WTC11 (cell line): Measurements from ENCODE around the gene PGS1. TPM values are rescaled to one million over a fixed set of nuclear protein-coding genes. Genes with fewer than 3 reads are reported as not detected.
"Not testable (repeated sequence)": the region's sequence is repeated elsewhere in the genome, so short reads cannot be mapped to it uniquely, and the experiment has no call there.

Source experiments
- ATAC-seq: fragments of 200-7000 bp; cut with Tn5 transposase; 2 replicates; pipeline ENCODE4 v1.10.0; 2021; ENCODE audit warnings: mild to moderate bottlenecking, moderate library complexity
- CTCF ChIA-PET: fragments of 300-600 bp; sonication (Branson Sonifier 250); formaldehyde crosslinking; loops from one replicate; lab custom pipeline; 2021; ENCODE audit warnings: antibody characterized with exemption; lab: Charles Lee
- POLR2A ChIA-PET: fragments of 350-600 bp; sonication (Branson Sonifier 250); formaldehyde crosslinking; loops from one replicate; lab custom pipeline; 2021; ENCODE audit warnings: antibody characterized with exemption; lab: Charles Lee
- DNase-seq: peaks from one replicate; pipeline ENCODE4 v3.0.0; 2021; ENCODE audit warnings: low spot score
- H3K27ac Mint-ChIP-seq: 2 replicates; pipeline ENCODE4 v1.8.0; 2021; ENCODE audit warnings: mixed read lengths
- H3K27me3 Mint-ChIP-seq: 2 replicates; pipeline ENCODE4 v1.8.0; 2021; ENCODE audit warnings: low read depth, mild to moderate bottlenecking, moderate library complexity, mixed read lengths
- H3K36me3 Mint-ChIP-seq: 2 replicates; pipeline ENCODE4 v1.8.0; 2021; ENCODE audit warnings: mixed read lengths
- H3K4me1 Mint-ChIP-seq: 2 replicates; pipeline ENCODE4 v1.8.0; 2022; ENCODE audit warnings: mixed read lengths
- H3K4me3 Mint-ChIP-seq: 2 replicates; pipeline ENCODE4 v1.8.0; 2021; ENCODE audit warnings: mild to moderate bottlenecking, moderate library complexity, mixed read lengths
- H3K9me3 Mint-ChIP-seq: 2 replicates; pipeline ENCODE4 v1.8.0; 2021; ENCODE audit warnings: mixed read lengths
- ATF2 ChIP-seq: sonication (generic); formaldehyde crosslinking; IDR thresholded peaks from 2 replicates; pipeline ENCODE4 v1.8.1; 2022; ENCODE audit warnings: low read depth, missing genetic modification reagents, borderline replicate concordance
- CREM ChIP-seq: sonication (generic); formaldehyde crosslinking; IDR thresholded peaks from 2 replicates; pipeline ENCODE4 v1.8.1; 2022; ENCODE audit warnings: mild to moderate bottlenecking, missing genetic modification reagents, moderate library complexity
- E2F1 ChIP-seq: sonication (generic); formaldehyde crosslinking; IDR thresholded peaks from 2 replicates; pipeline ENCODE4 v1.8.0; 2022; ENCODE audit warnings: mild to moderate bottlenecking, missing genetic modification reagents
- EMX1 ChIP-seq: fragments of 250-450 bp; sonication (Bioruptor Pico); IDR thresholded peaks from 2 replicates; pipeline ENCODE4 v1.8.0; 2021; ENCODE audit warnings: mild to moderate bottlenecking
- ERG ChIP-seq: fragments of 250-450 bp; sonication (Bioruptor Pico); IDR thresholded peaks from 2 replicates; pipeline ENCODE4 v1.8.0; 2021; ENCODE audit warnings: mild to moderate bottlenecking
- FOXK1 ChIP-seq: sonication (generic); formaldehyde crosslinking; IDR thresholded peaks from 2 replicates; pipeline ENCODE4 v1.8.0; 2022; ENCODE audit warnings: mild to moderate bottlenecking, moderate library complexity, missing genetic modification reagents
- GRHL2 ChIP-seq: fragments of 250-450 bp; sonication (Bioruptor Pico); IDR thresholded peaks from 2 replicates; pipeline ENCODE4 v1.8.0; 2022; ENCODE audit warnings: mild to moderate bottlenecking, moderate library complexity; ENCODE audit not compliant: insufficient replicate concordance, severe bottlenecking
- GTF2I ChIP-seq: fragments of 250-450 bp; sonication (Bioruptor Pico); conservative IDR thresholded peaks from 2 replicates; pipeline ENCODE4 v1.4.0; 2021; ENCODE audit warnings: mild to moderate bottlenecking
- MAX ChIP-seq: sonication (generic); formaldehyde crosslinking; IDR thresholded peaks from 2 replicates; pipeline ENCODE4 v1.8.0; 2022; ENCODE audit warnings: mild to moderate bottlenecking, missing genetic modification reagents
- MLX ChIP-seq: sonication (generic); formaldehyde crosslinking; IDR thresholded peaks from 2 replicates; pipeline ENCODE4 v1.8.1; 2023; ENCODE audit warnings: mild to moderate bottlenecking, missing genetic modification reagents, moderate library complexity
- NFYB ChIP-seq: sonication (generic); formaldehyde crosslinking; conservative IDR thresholded peaks from 2 replicates; pipeline ENCODE4 v1.8.0; 2022; ENCODE audit warnings: low read depth, missing genetic modification reagents
- RELA ChIP-seq: sonication (generic); formaldehyde crosslinking; IDR thresholded peaks from 2 replicates; pipeline ENCODE4 v1.8.1; 2022; ENCODE audit warnings: missing genetic modification reagents, mild to moderate bottlenecking, borderline replicate concordance
- SMAD3 ChIP-seq: sonication (generic); formaldehyde crosslinking; IDR thresholded peaks from 2 replicates; pipeline ENCODE4 v1.8.0; 2022; ENCODE audit warnings: missing genetic modification reagents, mild to moderate bottlenecking, borderline replicate concordance
- TEAD4 ChIP-seq: sonication (generic); formaldehyde crosslinking; IDR thresholded peaks from 2 replicates; pipeline ENCODE4 v1.8.0; 2022; ENCODE audit warnings: mild to moderate bottlenecking, missing genetic modification reagents
- USF1 ChIP-seq: sonication (generic); formaldehyde crosslinking; IDR thresholded peaks from 2 replicates; pipeline ENCODE4 v1.8.0; 2022; ENCODE audit warnings: mild to moderate bottlenecking, missing genetic modification reagents
- ZNF138 ChIP-seq: sonication (generic); formaldehyde crosslinking; conservative IDR thresholded peaks from 2 replicates; pipeline ENCODE4 v1.8.1; 2022; ENCODE audit warnings: mild to moderate bottlenecking, moderate library complexity, missing genetic modification reagents
- ZNF423 ChIP-seq: fragments of 250-450 bp; sonication (Bioruptor Pico); IDR thresholded peaks from 2 replicates; pipeline ENCODE4 v2.1.2; 2022; ENCODE audit warnings: mild to moderate bottlenecking, moderate library complexity
- total RNA-seq: library from RNA; stranded (reverse); gene quantifications from 3 replicates; pipeline ENCODE4 v1.2.3, GENCODE V29; 2021
- TF ChIP-seq, protein P1 (sequence below): sonication (generic); formaldehyde crosslinking; IDR thresholded peaks from 2 replicates; pipeline ENCODE4 v1.8.1; 2022; ENCODE audit warnings: low read depth, mild to moderate bottlenecking, moderate library complexity, missing genetic modification reagents, borderline replicate concordance
- TF ChIP-seq, protein P2 (sequence below): sonication (generic); formaldehyde crosslinking; conservative IDR thresholded peaks from 2 replicates; pipeline ENCODE4 v1.8.1; 2022; ENCODE audit warnings: mild to moderate bottlenecking, missing genetic modification reagents

PGS1 gene
- total RNA-seq, 1 experiment from 2014 or later = 51.4 TPM

- DNase-seq = no peak
- H3K4me3 Mint-ChIP-seq = no peak overlapping the region
- H3K36me3 Mint-ChIP-seq = no peaks in the 10 kb centered on the region
- ATAC-seq = no peak
- no peak overlapping the region for H3K27ac Mint-ChIP-seq
- H3K27me3 Mint-ChIP-seq = no peaks in the 10 kb centered on the region
- CTCF ChIA-PET = interaction anchor here (1.0 to 1.3 kb wide), 2 partner anchors 13 to 31 kb away, joined by 4 to 7 read pairs; no protein-coding TSS in a partner anchor
- TF ChIP-seq RELA (CRISPR knock-in tag) (0 out of 2 replicates have a peak, but pooled peaks have one; percentile 33), MLX (CRISPR knock-in tag) (no peak), EMX1 (no peak), GRHL2 (CRISPR knock-in tag) (no peak), ZNF423 (0 out of 2 replicates have a peak, but pooled peaks have one; percentile 13)
- H3K4me1 Mint-ChIP-seq = peaks cover 15% of the 10 kb centered on the region
- no peaks in the 10 kb centered on the region for H3K9me3 Mint-ChIP-seq
- POLR2A ChIA-PET = no interaction called here
Observed at GRCh38 chr17:78329263-78330059, 49.0 kb upstream of the PGS1 start.

DNA sequence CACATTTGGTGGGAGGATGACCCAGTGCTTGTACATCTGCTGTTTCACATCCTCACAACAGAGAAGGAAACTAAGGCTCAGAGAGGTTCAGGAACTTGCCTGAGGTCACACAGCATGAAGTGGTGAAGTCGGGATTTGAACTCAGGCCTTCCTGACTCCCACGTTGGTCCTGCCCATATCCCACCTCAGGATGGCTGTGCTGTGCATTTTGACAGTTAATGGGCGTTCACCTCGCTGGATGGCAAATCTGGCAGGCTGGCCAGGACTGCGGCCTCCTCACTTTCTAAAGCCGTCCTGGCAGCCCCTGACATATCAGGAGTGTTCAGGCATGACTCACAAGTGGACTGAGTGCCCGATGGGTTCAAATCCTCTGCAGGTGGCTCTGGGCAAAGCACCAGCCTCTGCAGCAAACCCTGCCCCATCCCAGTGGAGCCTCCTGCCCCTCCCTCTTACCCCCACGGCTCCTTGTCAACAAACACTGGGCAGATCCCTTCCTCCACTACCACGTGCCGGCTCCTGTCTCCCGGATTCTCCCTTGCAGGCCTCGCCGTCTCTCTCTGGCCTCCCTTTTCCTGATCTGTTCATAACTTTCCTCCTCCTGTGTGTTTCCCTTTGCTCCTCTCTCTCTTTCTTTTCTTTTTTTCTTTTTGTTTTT lies 47.8 kb upstream of the PGS1 start:
- no peak for TF ChIP-seq E2F1 (CRISPR knock-in tag)
- TF ChIP-seq, protein P1, sequence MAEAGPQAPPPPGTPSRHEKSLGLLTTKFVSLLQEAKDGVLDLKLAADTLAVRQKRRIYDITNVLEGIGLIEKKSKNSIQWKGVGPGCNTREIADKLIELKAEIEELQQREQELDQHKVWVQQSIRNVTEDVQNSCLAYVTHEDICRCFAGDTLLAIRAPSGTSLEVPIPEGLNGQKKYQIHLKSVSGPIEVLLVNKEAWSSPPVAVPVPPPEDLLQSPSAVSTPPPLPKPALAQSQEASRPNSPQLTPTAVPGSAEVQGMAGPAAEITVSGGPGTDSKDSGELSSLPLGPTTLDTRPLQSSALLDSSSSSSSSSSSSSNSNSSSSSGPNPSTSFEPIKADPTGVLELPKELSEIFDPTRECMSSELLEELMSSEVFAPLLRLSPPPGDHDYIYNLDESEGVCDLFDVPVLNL = no peak
- no peak for TF ChIP-seq FOXK1
- TF ChIP-seq NFYB (CRISPR knock-in tag) = no peak
- TF ChIP-seq MLX (CRISPR knock-in tag) = no peak
- TF ChIP-seq EMX1 = no peak
- no peak for TF ChIP-seq ATF2 (CRISPR knock-in tag)
- TF ChIP-seq, protein P2, sequence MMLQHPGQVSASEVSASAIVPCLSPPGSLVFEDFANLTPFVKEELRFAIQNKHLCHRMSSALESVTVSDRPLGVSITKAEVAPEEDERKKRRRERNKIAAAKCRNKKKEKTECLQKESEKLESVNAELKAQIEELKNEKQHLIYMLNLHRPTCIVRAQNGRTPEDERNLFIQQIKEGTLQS = no peak
- no peak for TF ChIP-seq ERG
- TF ChIP-seq SMAD3 (CRISPR knock-in tag) = no peak
- no peak for TF ChIP-seq TEAD4 (CRISPR knock-in tag)
- no peak for TF ChIP-seq MAX (CRISPR knock-in tag)
- no peak for TF ChIP-seq GTF2I (CRISPR knock-in tag)
- no peak for TF ChIP-seq USF1 (CRISPR knock-in tag)
- no peak for TF ChIP-seq CREM (CRISPR knock-in tag)
- TF ChIP-seq ZNF423 = no peak
- TF ChIP-seq ZNF138 (CRISPR knock-in tag) = no peak
- no peak for ATAC-seq
- H3K4me3 Mint-ChIP-seq = no peak overlapping the region
- no peak overlapping the region for H3K27ac Mint-ChIP-seq
- peaks cover 10% of the 10 kb centered on the region; the same call in 1 of the 2 replicates for H3K4me1 Mint-ChIP-seq
- no peaks in the 10 kb centered on the region for H3K36me3 Mint-ChIP-seq
- H3K27me3 Mint-ChIP-seq = no peaks in the 10 kb centered on the region
- H3K9me3 Mint-ChIP-seq = no peaks in the 10 kb centered on the region
- no peak for DNase-seq
- ChIA-PET CTCF (interaction anchor here (0.7 kb wide), 1 partner anchor 443 kb away, joined by 5 read pairs; no protein-coding TSS in a partner anchor), POLR2A (no interaction called here)

DNA sequence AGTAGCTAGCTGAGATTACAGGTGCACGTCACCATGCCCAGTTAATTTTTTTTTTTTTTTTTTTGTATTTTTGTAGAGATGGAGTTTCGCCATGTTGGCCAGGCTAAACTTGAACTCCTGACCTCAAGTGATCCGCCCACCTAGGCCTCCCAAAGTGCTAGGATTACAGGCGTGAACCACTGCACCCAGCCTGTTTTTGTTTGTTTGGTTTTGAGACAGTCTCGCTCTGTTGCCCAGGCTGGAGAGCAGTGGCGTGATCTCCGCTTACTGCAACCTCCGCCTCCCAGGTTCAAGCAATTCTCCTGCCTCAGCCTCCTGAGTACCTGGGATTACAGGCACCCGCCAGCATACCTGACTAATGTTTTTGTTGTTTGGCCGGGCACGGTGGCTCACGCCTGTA lies 47.1 kb upstream of the PGS1 start:
- H3K4me1 Mint-ChIP-seq, DNase-seq, H3K36me3 Mint-ChIP-seq, H3K4me3 Mint-ChIP-seq, H3K9me3 Mint-ChIP-seq, ATAC-seq, H3K27me3 Mint-ChIP-seq, H3K27ac Mint-ChIP-seq: not testable (repeated sequence)
- CTCF ChIA-PET = interaction anchor here (0.7 kb wide), 1 partner anchor 444 kb away, joined by 5 read pairs; no protein-coding TSS in a partner anchor
- POLR2A ChIA-PET = interaction anchor here (0.7 kb wide), 1 partner anchor 608 kb away, joined by 3 read pairs; no protein-coding TSS in a partner anchor
